HEK293 (cell line): ENCODE data around the gene ISG20L2.

Source experiments
- CTCF ChIA-PET: fragments of 350-600 bp; formaldehyde crosslinking; extraction: SDS; loops from one replicate; lab custom pipeline; 2021; ENCODE audit warnings: antibody characterized with exemption; lab: Yijun Ruan, JAX
- POLR2A ChIA-PET: fragments of 300-600 bp; formaldehyde crosslinking; extraction: SDS; loops from one replicate; lab custom pipeline; 2020; ENCODE audit warnings: antibody characterized with exemption, inconsistent platforms; lab: Yijun Ruan, JAX
- H3K27ac ChIP-seq: fragments of 200-500 bp; sonication (Bioruptor generic); 2 replicates; pipeline ENCODE4 v1.5.1; 2014; ENCODE audit warnings: low read depth, low read length, control low read depth, inconsistent platforms; ENCODE audit errors: extremely low read depth
- H3K36me3 ChIP-seq, 2 experiments: fragments of 200-500 bp in 1 of 2; sonication (Bioruptor generic) in 1 of 2; 1 replicate in 1 of 2; 2 replicates in 1 of 2; pipeline ENCODE4 v1.5.1; 2014 to 2017; ENCODE audit warnings: inconsistent platforms in 2 of 2, low read length in 2 of 2; ENCODE audit not compliant: control insufficient read depth in 2 of 2, insufficient read depth in 1 of 2
- H3K4me1 ChIP-seq: fragments of 200-500 bp; sonication (Bioruptor generic); 2 replicates; pipeline ENCODE4 v1.5.1; 2014; ENCODE audit warnings: mild to moderate bottlenecking, low read length, inconsistent platforms; ENCODE audit not compliant: control insufficient read depth, insufficient read depth
- H3K4me3 ChIP-seq: 2 replicates; pipeline ENCODE4 v1.5.1; 2011; ENCODE audit warnings: low read depth, mild to moderate bottlenecking, control low read depth, low read length, moderate library complexity
- H3K9me3 ChIP-seq: fragments of 200-500 bp; sonication (Bioruptor generic); 2 replicates; pipeline ENCODE4 v1.5.1; 2014; ENCODE audit warnings: low read depth, low read length, inconsistent platforms; ENCODE audit not compliant: control insufficient read depth, insufficient read depth
- BCL11B ChIP-seq: fragments of 450-650 bp; formaldehyde crosslinking; IDR thresholded peaks from 2 replicates; pipeline ENCODE4 v1.5.1; 2016; ENCODE audit warnings: low read depth, missing biosample characterization, missing genetic modification characterization
- BCL6B ChIP-seq: fragments of 450-650 bp; formaldehyde crosslinking; IDR thresholded peaks from 2 replicates; pipeline ENCODE4 v1.5.1; 2017; ENCODE audit warnings: missing biosample characterization, missing genetic modification characterization
- GFI1B ChIP-seq: fragments of 450-650 bp; formaldehyde crosslinking; IDR thresholded peaks from 2 replicates; pipeline ENCODE4 v1.5.1; 2016; ENCODE audit warnings: missing biosample characterization, missing genetic modification characterization
- GLIS1 ChIP-seq: fragments of 450-650 bp; formaldehyde crosslinking; IDR thresholded peaks from 2 replicates; pipeline ENCODE4 v1.5.1; 2016; ENCODE audit warnings: missing biosample characterization, missing genetic modification characterization
- PRDM10 ChIP-seq: fragments of 450-650 bp; formaldehyde crosslinking; IDR thresholded peaks from 2 replicates; pipeline ENCODE4 v1.5.1; 2016; ENCODE audit warnings: missing biosample characterization, missing genetic modification characterization
- PRDM4 ChIP-seq: fragments of 450-650 bp; formaldehyde crosslinking; IDR thresholded peaks from 2 replicates; pipeline ENCODE4 v1.5.1; 2017; ENCODE audit warnings: missing biosample characterization, missing genetic modification characterization
- SP2 ChIP-seq: fragments of 450-650 bp; formaldehyde crosslinking; IDR thresholded peaks from 2 replicates; pipeline ENCODE4 v1.5.1; 2016; ENCODE audit warnings: missing biosample characterization, missing genetic modification characterization
- ZBTB10 ChIP-seq: fragments of 450-650 bp; formaldehyde crosslinking; IDR thresholded peaks from 2 replicates; pipeline ENCODE4 v1.5.1; 2016; ENCODE audit warnings: missing biosample characterization, missing genetic modification characterization
- ZBTB26 ChIP-seq: fragments of 450-650 bp; formaldehyde crosslinking; optimal IDR thresholded peaks from 2 replicates; pipeline ENCODE3; 2016; ENCODE audit warnings: missing biosample characterization, mild to moderate bottlenecking, missing genetic modification characterization
- ZNF311 ChIP-seq: fragments of 450-650 bp; formaldehyde crosslinking; IDR thresholded peaks from 2 replicates; pipeline ENCODE4 v1.5.1; 2017; ENCODE audit warnings: missing biosample characterization, missing genetic modification characterization, borderline replicate concordance
- ZNF366 ChIP-seq: fragments of 450-650 bp; formaldehyde crosslinking; conservative IDR thresholded peaks from 2 replicates; pipeline ENCODE4 v1.5.1; 2016; ENCODE audit warnings: missing biosample characterization, missing genetic modification characterization
- ZNF398 ChIP-seq: fragments of 450-650 bp; formaldehyde crosslinking; IDR thresholded peaks from 2 replicates; pipeline ENCODE4 v1.5.1; 2017; ENCODE audit warnings: missing biosample characterization, missing genetic modification characterization
- ZNF501 ChIP-seq: fragments of 450-650 bp; formaldehyde crosslinking; IDR thresholded peaks from 2 replicates; pipeline ENCODE4 v1.5.1; 2016; ENCODE audit warnings: missing biosample characterization, missing genetic modification characterization
- ZNF544 ChIP-seq: fragments of 450-650 bp; formaldehyde crosslinking; IDR thresholded peaks from 2 replicates; pipeline ENCODE4 v1.5.0; 2017; ENCODE audit warnings: missing biosample characterization, missing genetic modification characterization

The ISG20L2 gene

GRCh38 chr1:156707417-156708217, 20.9 kb downstream of the ISG20L2 start (continued):
- TF ChIP-seq ZBTB26 (tag by site-specific recombination) (peak; percentile 9), ZNF398 (0 out of 2 replicates have a peak, but pooled peaks have one; percentile 18), ZNF311 (no peak), PRDM10 (tag by site-specific recombination) (peak; percentile 13; the same call in 1 of the 2 replicates)
- TF ChIP-seq, all 188 proteins: peak for 7

GRCh38 chr1:156706657-156707416, 21.7 kb downstream of the ISG20L2 start:
- Histone ChIP-seq H3K9me3 (no peaks in the 10 kb centered on the region), H3K4me3 (no peak overlapping the region), H3K36me3 (no peaks in the 10 kb centered on the region), H3K27ac (no peak overlapping the region; the same call in 1 of the 2 replicates), H3K4me1 (peaks cover 12% of the 10 kb centered on the region)
- CTCF ChIA-PET: interaction anchor here (0.5 to 20.2 kb wide), 25 partner anchors 9 to 230 kb away, joined by 3 to 579 read pairs (median 5); partner anchors contain the start of genes ISG20L2, MEF2D and METTL25B
- POLR2A ChIA-PET: interaction anchor here (0.6 to 4.9 kb wide), 8 partner anchors 12 to 206 kb away, joined by 3 to 43 read pairs (median 4); partner anchors contain the start of genes HDGF, ISG20L2, MEF2D and METTL25B
- TF ChIP-seq BCL11B (tag by site-specific recombination) (0 out of 2 replicates have a peak, but pooled peaks have one; percentile 2), PRDM4 (0 out of 2 replicates have a peak, but pooled peaks have one; percentile 11), GLIS1 (tag by site-specific recombination) (peak; percentile 74), SP2 (tag by site-specific recombination) (peak; percentile 2; the same call in 1 of the 2 replicates), BCL6B (tag by site-specific recombination) (no peak), ZBTB10 (tag by site-specific recombination) (no peak), GFI1B (tag by site-specific recombination) (peak; percentile 87), PRDM10 (tag by site-specific recombination) (no peak), ZNF366 (tag by site-specific recombination) (peak; percentile 16), ZNF501 (no peak), ZNF544 (tag by site-specific recombination) (no peak)
